HG03196 (cell line): ENCODE data around the gene ZNF385A.
"Not testable (repeated sequence)": the region's sequence is repeated elsewhere in the genome, so short reads cannot be mapped to it uniquely, and the experiment has no call there.

ENCODE experiments used
- ATAC-seq: cut with Tn5 transposase; IDR thresholded peaks from one replicate; pipeline ENCODE4 v1.9.1; 2021; ENCODE audit not compliant: unreplicated experiment

ZNF385A gene

DNA sequence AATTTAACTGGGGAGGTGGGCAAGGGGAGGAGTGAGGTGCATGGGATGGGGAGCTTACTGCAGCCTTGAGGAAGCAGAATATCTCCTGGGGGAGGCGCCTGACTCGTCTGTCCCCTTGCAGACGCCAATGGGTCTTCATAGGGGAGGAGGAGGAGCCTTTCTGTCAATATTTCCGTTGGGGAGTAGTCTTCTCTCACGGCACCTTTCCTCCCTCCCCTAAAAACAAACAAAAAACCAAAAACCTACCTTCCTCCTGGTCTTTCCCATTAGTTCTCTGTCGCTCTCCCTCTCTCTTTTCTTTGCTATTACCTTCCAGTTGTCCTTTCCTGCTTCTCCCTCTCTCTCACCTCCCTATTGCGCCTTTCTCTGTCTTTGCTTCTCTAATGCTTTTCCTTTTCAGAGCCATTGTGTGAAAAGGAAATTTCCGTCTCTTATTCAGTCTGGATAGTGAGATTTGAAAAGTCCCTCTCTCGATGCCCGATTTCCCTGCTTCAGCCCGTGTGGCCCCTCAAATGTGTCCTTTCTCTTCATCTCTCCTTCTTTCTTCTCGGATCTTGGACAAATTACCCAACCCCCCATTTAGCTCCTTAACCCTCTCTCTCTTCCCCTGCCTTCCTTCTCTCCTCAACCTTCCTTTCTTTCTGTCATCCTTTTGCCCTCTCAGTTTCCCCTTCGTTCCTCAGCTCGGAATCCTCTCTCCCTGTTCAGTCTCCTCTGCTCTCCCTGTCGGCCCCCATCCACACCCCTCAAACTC lies 26.2 kb downstream of the ZNF385A start:
- ATAC-seq: no peak

DNA sequence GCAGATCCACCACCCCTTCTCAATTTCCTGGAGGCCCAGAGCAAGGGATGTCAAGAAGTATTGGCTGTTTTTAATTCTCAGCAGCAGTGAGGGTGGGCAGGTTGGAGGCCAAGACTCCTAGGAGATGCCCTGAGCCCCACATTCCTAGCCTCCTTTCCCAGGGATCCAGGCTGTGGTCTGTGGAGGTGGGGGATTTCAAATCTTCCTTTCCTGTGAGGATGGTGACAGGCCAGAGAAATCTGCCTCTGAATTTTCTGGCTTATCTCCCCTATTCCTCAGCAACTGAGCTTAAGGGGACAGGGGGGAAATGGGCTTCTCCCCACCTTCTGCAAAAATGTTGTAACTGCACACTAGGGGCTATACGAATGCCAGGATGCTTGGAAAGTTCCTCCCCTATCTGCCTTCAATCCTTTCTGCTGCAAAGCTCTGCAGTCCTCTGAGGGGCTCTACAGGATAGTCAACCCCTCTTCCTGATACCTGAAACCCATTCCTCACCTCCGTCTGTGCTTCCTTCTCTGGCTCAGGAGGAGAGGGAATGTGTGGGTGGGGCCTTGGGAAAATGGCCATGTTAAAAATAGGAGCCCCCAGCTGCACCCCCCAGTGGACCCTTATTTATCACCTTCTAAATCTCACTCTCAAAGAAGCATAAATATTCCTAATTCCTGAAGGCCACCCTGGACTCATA lies 26.9 kb downstream of the ZNF385A start:
- ATAC-seq: no peak

DNA sequence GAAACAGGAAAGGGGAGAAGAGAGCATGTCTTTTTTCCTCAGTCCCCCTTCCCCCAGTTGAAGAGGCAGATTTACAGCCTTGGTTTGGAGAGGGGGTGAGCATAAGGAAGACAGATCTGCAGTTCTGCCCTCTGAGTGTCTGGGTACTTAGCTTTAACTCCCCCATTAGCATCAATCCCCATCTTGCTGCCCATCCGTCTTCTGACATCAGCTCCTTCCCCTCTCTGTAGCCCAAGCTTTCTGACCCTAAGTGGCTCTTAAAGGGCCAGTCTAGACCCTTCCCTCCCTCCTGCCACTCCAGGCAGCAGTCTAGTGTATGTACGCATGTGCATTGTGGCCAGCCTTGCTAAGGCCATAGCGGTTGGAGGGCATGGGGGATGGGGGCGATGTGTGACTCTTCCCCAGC lies 27.6 kb downstream of the ZNF385A start:
- no peak for ATAC-seq

DNA sequence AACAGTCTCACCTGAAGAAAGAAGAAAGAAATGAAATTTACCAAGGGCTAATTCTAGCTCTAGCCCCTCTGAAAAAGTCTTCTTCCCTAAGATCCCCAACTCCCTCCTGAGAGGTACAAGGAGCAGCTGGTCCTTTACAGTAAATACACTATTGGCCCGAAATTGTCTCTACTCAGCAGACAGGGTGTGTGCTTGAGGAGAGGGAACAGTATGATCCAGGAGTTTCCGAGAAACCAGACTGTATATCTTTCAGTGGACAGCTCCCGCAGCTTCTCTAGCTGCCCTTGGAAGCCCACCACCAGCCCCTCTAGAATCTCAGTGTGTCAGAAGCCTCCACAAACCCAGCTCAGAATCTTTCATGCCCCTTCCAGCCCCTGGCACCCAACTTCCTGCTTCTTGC lies 28.3 kb downstream of the ZNF385A start:
- ATAC-seq: no peak

DNA sequence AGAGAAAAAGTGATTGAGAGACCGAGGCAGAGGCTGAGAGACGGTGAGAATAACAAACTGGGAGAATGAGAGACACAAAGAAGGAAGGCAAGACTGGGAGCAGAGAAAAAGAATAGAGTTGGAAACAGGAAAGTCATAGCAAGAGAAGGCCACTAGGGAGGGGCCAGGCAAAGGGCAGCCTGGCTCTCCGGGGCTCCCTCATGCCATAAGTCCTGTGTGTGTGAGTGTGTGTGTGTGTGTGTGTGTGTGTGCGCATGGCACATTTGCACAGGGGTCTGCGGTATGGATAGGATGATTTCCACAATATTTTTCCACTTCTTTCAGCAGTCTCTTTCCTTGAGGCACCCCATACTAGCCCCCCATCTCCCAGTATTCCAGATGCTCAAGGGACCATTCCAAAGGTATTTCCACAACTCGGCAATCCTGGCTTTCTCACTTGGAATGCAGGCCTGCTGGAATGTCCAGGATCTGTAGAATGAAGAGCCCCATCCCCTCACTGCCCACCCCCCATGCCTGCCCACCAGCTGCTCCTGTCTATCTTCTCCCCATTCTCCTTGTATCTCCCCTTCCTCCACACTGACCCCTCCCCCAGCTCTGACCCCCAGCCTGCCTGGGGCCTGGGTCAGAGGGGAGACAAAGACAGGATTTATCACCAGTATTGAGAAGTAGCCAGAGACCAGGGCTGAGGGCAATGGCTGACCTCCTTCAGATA lies 29.3 kb downstream of the ZNF385A start:
- ATAC-seq: no peak

DNA sequence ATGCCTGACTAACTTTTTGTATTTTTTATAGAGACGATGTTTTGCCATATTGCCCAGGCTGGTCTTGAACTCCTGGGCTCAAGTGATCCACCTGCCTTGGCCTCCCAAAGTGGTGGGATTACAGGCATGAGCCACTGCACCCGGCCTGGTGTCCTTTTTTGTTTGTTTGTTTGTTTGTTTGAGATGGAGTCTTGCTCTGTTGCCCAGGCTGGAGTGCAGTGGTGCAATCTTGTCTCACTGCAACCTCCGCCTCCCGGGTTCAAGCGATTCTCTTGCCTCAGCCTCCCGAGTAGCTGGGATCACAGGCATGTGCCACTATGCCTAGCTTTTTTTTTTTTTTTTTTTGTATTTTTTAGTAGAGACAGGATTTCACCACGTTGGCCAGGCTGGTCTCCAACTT lies 30.3 kb downstream of the ZNF385A start:
- not testable (repeated sequence) for ATAC-seq

DNA sequence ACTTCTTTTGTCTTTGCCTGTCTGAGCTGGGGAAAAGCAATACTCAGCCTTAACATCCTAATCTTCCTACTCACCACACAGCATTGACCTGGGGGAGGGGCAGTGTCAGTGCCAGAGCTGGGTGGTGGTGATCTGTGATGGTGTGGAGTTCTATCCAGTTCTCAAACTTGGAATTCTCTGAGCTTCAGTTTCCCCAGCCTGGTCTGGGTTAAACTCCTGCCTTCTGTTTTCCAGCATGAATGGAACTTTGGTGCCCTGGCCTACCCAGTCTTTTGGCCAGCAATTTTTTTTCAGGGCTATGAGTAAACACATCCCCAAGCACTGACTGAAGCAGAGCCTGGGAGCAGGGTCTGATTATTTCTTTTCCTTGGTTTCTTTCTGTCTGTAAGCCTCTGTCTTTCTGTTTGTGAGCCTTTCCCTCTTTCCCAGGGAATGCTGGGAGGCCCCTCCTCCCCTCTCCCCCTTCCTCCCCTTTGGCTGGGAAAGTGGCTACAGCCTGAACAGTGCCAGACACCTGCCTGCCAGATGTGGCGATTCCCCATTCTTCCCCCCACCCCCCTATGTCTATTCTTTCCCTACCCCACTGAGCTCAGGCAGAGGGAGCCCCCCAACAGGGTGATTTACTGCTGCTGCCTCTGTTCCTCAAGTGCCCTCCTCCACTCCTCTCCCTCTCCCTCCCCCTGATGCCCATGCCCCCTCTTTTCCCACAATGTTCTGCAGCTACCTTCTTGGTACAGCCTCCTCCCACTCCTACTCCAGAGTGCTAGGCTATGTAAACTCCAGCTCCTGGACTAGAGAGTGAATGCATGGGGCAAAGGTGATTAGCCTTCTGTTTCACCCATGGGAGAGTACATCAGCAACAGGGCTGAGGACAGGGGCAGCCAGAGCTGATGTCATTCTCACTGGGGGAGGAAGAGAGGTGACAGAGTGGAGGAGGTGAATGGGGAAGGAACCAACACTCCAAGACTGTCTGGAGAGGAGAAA lies 31.4 kb downstream of the ZNF385A start:
- ATAC-seq: no peak

DNA sequence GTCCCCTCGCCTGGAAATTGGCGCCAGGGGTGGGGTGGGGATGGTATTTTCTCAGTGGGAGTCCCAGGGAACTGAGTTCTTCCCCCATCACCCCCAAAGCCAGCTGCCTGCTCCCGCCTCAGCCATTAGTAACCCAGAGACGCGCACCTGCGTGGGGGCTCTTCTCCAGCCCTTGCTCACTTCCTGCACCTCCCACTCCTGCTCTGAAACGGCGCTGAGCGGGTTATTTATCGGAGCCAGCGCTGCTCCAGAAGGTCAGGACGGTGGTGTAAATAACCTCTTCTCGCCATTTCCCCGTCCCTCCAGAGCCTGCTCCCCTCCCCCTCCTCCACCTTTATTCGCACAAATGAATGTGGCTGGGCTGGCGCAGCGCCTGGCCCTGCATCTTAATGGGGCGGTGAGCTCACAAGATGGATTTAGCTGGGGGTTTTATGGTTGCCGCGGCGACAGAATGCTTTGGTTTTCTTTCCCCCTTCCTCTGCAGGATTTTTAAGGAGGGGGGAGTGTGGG lies 32.5 kb downstream of the ZNF385A start:
- ATAC-seq: no peak

DNA sequence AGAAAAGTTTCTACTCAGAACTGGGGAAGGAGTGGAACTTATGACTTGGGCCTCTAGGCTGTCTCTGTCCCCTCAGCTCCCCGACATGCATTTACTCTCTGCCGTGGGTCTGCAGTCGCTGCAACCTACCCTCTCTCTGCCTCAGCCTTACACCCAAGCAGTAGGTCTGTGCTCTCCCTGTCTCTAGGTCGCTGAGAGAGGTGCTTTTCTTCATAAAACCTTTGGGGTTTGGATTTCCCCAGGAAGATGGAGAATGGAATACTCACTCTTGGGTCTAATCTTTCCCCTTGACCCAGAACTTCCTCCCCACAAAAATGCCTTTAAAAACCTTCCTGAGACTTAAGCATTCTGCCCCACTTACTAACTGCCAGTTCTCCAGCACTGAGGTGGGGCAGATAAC lies 33.2 kb downstream of the ZNF385A start:
- no peak for ATAC-seq

DNA sequence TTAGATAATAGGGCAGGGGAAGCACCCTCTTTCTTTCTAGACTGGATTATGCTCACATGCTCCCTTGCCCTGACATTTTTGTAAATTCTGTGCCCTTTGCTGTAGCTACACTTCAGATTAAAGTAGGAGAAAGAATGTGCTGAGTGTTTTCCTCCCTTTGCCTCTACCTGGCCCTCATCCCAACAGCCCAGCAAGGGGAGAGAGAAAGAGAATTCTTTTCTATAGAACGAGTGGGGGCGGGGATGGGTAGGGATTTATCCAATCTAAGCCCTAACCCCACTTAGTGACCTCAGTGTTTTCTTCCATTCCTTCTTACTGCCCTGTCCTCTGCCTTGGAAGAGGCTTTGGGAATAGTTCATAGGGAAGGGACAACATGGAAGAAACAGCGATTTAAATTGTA lies 33.8 kb downstream of the ZNF385A start:
- no peak for ATAC-seq

DNA sequence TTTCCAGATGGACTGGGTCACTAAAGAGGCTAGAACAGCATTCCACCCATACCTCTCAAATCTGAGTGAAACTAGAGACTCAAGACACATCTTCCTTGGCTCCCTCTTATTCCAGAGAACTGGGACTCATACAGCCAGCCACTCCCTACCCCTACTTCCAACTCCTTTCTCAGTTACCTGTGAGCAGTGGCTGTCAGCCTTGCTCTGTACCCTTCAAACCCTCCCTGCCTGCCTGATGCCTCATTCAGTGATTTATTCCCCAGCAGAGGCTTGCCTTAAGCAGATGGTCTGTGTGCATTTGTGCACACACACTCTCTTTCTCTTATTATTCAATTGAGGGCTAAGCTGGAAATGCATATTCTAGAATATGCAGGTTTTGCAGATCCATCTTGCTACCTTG lies 34.9 kb downstream of the ZNF385A start:
- ATAC-seq: no peak

DNA sequence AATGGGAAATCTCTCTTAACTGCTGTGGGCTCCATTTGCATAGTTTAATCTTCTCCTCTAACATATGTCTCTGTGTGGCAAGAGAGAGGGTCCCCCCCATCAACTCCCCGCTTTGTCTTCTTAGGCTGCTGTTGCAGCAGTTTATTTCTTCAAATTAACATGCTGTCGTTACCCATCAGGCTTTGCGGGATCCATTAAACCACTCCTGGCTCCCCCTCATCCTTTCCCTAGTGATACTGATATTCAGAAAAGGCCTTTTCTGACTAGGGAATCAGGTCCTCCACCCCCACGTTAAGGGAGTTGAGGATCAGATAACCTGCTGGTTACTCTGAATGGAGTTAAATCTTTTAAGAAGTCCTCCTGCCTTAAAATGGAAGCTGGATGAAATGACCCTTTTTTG lies 35.5 kb downstream of the ZNF385A start:
- no peak for ATAC-seq

DNA sequence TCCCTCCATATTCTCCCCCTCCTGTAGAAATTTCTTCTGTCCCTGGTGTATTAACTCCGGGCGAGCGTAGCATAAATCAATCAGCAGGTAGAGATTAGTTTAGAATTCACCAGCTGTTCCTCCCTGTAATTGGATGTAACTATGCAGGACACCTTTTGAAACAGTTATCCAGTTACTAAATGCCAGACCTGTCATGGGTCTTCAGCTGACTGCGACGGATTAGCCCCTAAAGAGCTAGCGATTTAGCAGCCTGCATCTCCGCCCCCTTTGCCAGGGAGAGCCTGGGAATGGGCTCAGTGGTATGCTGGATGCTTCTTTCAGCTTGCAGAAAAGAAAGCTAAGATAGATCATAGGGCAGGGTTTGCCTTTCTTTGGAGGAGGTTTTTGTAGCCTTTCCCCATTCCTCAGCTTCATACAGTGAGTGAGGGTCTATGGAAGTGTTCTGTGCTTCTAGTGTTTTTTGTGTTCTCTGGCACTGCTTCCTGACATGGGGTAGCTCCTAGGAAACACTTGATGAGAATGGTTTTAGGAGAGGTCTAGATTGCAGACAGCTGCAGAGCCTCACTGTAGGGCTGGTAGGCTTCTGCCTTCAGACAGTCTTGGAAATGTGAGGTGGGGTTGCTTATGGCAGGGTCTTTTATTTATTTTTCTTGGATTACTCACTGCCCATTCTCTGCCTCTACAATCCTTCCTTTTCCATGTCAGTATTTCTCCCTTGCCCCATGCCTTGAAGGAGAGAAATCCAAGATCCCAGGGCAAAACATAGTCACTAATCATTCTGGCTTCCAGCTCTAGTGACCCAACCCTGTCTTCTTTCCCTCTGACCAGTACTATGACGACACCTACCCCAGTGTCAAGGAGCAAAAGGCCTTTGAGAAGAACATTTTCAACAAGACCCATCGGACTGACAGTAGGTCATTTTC lies 42.9 kb downstream of the ZNF385A start:
- ATAC-seq: no peak

DNA sequence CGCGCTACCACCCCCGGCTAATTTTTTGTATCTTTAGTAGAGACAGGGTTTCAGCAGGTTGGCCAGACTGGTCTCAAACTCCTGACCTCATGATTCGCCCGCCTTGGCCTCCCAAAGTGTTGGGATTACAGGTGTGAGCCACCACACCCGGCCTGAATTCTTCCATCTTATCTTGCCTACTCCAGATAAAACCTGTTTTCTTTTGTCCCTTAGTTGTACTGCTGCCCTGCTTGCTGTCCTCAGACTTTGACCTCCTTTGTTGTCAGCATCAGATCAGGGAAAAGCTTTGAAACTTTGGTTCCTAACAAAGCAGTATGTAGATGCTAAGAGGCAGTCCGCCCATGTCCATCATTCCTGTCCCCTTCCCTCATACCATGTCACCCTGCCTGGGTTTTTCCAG lies 43.7 kb downstream of the ZNF385A start:
- ATAC-seq: no peak

DNA sequence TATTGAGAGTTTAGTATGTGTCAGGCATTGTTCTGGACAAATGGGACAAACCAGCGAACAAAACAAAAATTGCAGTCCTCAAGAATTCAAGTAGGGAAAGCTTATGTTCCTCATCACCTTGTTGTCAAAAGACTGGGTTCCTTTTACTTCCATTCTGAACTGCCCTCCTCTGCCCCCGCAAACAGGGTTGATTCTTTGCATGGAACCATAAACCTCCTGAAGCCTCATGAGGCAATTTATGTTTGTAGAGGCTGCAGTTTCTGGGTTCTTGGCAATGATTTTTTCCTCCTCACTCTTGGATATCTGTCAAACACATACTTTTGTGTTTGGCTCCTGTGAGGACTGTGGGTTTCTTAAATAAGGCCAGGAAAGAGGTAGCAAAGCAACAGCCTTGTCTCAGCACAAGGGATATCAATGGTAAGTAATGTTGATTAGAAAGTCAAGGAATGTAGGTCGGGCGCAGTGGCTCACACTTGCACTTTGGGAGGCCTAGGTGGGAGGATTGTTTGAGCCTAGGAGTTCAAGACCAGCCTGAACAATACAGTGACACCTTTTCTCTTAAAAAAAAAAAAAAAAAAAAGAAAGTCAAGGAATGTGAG lies 45.7 kb downstream of the ZNF385A start:
- no peak for ATAC-seq

DNA sequence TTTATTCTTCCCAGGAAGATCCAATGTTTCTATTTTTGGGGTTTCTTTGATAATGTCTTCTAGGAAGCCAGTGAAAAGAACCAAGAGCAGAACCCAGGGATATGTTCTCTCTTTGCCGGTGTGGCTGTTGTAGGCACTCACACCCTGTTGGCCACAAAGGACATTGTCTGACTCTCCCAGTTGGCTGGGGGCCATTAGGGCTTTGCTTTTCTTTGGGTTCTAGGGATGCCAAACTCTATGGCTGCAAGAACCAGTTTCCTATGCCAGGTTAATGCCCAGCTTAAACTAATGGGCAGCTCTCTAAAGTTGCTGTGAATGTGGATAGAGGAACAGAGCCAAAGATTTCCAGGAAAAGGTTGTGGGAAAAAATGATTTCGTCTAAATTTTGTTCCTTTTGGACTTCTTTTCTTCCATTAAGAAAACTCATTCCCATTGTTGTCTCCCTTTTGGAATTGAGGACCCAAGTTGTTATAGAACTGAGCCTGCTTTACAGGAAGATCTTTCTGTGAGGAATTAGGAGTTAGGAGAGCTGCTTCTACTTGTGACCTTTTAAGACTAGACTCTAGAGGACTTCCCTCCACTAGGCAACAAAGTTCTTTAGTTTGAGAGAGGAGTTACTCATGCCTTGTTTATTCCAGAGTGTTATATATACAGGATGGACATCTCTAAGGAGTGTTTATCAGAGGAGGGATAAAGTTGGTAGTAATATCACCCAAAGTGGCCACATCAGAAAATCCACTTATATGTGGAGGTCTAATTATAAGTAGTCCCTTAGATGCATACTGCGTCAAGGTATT lies 46.5 kb downstream of the ZNF385A start:
- ATAC-seq: no peak

DNA sequence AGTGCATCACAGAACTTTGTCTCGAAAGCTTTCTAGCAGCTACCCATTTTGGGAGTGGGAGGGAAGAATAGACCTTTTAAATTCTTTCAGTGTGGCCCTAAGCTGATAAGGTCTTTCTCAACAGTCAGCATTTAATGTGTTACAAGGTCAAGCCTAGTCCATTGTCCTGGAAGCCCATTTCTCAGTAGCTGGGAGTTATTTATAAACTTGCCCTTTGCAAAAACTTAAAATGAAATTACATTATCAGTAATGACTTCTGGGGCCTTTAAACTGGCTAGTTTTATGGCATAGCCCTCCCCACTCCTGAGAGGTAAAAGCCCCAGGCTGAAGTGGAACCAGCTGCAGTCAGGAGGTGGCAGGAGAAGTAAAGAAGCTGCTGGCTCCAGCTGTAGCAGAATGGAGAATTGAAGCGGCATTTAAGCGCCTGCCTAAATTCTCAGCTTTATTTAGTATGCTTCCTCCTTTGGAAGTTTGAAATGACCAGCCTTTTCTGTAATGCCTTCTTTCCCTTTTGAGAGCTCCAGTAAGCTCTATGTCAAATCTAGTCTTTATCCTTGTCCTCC lies 47.2 kb downstream of the ZNF385A start:
- ATAC-seq: no peak

DNA sequence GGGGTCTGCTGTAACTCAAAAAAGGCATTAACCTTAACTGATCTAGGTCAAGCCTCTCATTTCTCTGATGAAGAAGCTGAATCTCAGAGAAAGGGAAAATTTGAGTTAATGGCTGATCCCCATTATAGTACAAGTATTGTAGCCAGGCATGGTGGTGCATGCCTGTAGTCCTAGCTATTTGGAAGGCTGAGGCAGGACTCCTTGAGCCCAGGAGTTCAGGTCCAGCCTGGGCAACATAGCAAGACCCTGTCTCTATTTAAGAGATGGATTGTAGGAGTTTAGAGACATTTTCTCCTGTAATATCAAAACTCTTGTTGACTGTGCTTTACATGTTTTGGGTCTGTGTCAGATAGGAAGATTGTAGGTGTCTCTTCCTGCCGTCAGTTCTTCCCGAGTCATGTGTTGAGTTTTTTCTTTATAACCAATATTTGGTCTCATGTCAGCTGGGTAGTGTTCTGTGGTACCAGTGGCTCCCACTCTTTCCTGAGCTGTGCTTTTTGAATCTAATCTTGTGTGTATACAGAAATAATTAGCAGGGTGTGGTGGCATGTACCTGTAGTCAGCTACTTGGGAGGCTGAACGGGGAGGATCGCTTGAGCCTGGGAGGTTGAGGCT lies 51.0 kb downstream of the ZNF385A start:
- ATAC-seq: no peak
